Skeletal muscle satellite cell (primary cell): ENCODE data around the gene NGEF.

Source experiments
- H3K27me3 ChIP-seq: 2 replicates; pipeline ENCODE4 v1.7.0; 2013; ENCODE audit warnings: low read length; ENCODE audit not compliant: control insufficient read depth, insufficient read depth
- H3K36me3 ChIP-seq: 2 replicates; pipeline ENCODE4 v1.7.0; 2013; ENCODE audit warnings: mild to moderate bottlenecking, control low read depth, low read length; ENCODE audit not compliant: insufficient read depth
- H3K4me1 ChIP-seq: 2 replicates; pipeline ENCODE4 v1.7.0; 2013; ENCODE audit warnings: low read length; ENCODE audit not compliant: control insufficient read depth, insufficient read depth
- H3K4me2 ChIP-seq: 2 replicates; pipeline ENCODE4 v1.7.0; 2013; ENCODE audit warnings: mild to moderate bottlenecking, low read length
- H3K4me3 ChIP-seq: 2 replicates; pipeline ENCODE4 v1.7.0; 2013; ENCODE audit warnings: low read length
- H3K9ac ChIP-seq: 2 replicates; pipeline ENCODE4 v1.7.0; 2013; ENCODE audit warnings: mild to moderate bottlenecking, low read depth, low read length, moderate library complexity
- H3K9me3 ChIP-seq: replicated peaks from 2 replicates; pipeline ENCODE4 v1.7.0; 2013; ENCODE audit warnings: mild to moderate bottlenecking, control low read depth, low read length

NGEF gene

GRCh38 chr2:232983669-232984140 lies 29.4 kb downstream of the NGEF start:
- peaks cover 6% of the 10 kb centered on the region for H3K27me3 ChIP-seq
- no peaks in the 10 kb centered on the region for H3K9me3 ChIP-seq
- no peak overlapping the region for H3K9ac ChIP-seq
- H3K4me1 ChIP-seq: peaks cover 28% of the 10 kb centered on the region
- H3K36me3 ChIP-seq: no peaks in the 10 kb centered on the region
- H3K4me2 ChIP-seq: no peak overlapping the region
- no peak overlapping the region for H3K4me3 ChIP-seq

GRCh38 chr2:232982926-232983668 lies 30.0 kb downstream of the NGEF start:
- Histone ChIP-seq H3K9ac (no peak overlapping the region), H3K36me3 (no peaks in the 10 kb centered on the region), H3K27me3 (peaks cover 6% of the 10 kb centered on the region), H3K4me3 (no peak overlapping the region), H3K4me2 (no peak overlapping the region), H3K9me3 (no peaks in the 10 kb centered on the region), H3K4me1 (peaks cover 24% of the 10 kb centered on the region)

GRCh38 chr2:232981767-232982360 lies 31.2 kb downstream of the NGEF start:
- H3K4me2 ChIP-seq: no peak overlapping the region
- H3K27me3 ChIP-seq: peaks cover 6% of the 10 kb centered on the region
- H3K9ac ChIP-seq: no peak overlapping the region
- peaks cover 15% of the 10 kb centered on the region for H3K4me1 ChIP-seq
- H3K36me3 ChIP-seq: no peaks in the 10 kb centered on the region
- H3K9me3 ChIP-seq: no peaks in the 10 kb centered on the region
- no peak overlapping the region for H3K4me3 ChIP-seq

- peaks cover 15% of the 10 kb centered on the region for H3K4me1 ChIP-seq
- no peaks in the 10 kb centered on the region for H3K36me3 ChIP-seq
- H3K4me2 ChIP-seq: no peak overlapping the region
- peaks cover 6% of the 10 kb centered on the region for H3K27me3 ChIP-seq
- no peak overlapping the region for H3K4me3 ChIP-seq
- no peaks in the 10 kb centered on the region for H3K9me3 ChIP-seq
- no peak overlapping the region for H3K9ac ChIP-seq
Observed at GRCh38 chr2:232981356-232981755, 31.7 kb downstream of the NGEF start.

- Histone ChIP-seq H3K36me3 (no peaks in the 10 kb centered on the region), H3K4me3 (no peak overlapping the region), H3K27me3 (peaks cover 6% of the 10 kb centered on the region), H3K4me1 (peaks cover 15% of the 10 kb centered on the region), H3K4me2 (peak overlapping the region; percentile 40), H3K9ac (no peak overlapping the region), H3K9me3 (no peaks in the 10 kb centered on the region)
Observed at GRCh38 chr2:232980683-232981082, 32.4 kb downstream of the NGEF start.

GRCh38 chr2:232979871-232980461 lies 33.1 kb downstream of the NGEF start:
- no peaks in the 10 kb centered on the region for H3K9me3 ChIP-seq
- no peak overlapping the region for H3K4me3 ChIP-seq
- peak overlapping the region; percentile 40 for H3K4me2 ChIP-seq
- H3K27me3 ChIP-seq: peaks cover 13% of the 10 kb centered on the region
- no peak overlapping the region for H3K9ac ChIP-seq
- no peaks in the 10 kb centered on the region for H3K36me3 ChIP-seq
- H3K4me1 ChIP-seq: peaks cover 15% of the 10 kb centered on the region

- Histone ChIP-seq H3K4me2 (no peak overlapping the region), H3K4me1 (peaks cover 15% of the 10 kb centered on the region), H3K9ac (no peak overlapping the region), H3K27me3 (peaks cover 29% of the 10 kb centered on the region), H3K4me3 (no peak overlapping the region), H3K9me3 (no peaks in the 10 kb centered on the region), H3K36me3 (no peaks in the 10 kb centered on the region)
Observed at GRCh38 chr2:232977438-232977971, 35.6 kb downstream of the NGEF start.

GRCh38 chr2:232976666-232977437 lies 36.2 kb downstream of the NGEF start:
- Histone ChIP-seq H3K27me3 (peaks cover 27% of the 10 kb centered on the region), H3K36me3 (no peaks in the 10 kb centered on the region), H3K4me1 (peaks cover 15% of the 10 kb centered on the region), H3K9me3 (no peaks in the 10 kb centered on the region), H3K4me2 (no peak overlapping the region), H3K9ac (no peak overlapping the region), H3K4me3 (no peak overlapping the region)

- H3K9ac ChIP-seq: no peak overlapping the region
- peaks cover 27% of the 10 kb centered on the region for H3K27me3 ChIP-seq
- no peak overlapping the region for H3K4me3 ChIP-seq
- H3K36me3 ChIP-seq: no peaks in the 10 kb centered on the region
- H3K4me2 ChIP-seq: no peak overlapping the region
- peaks cover 15% of the 10 kb centered on the region for H3K4me1 ChIP-seq
- no peaks in the 10 kb centered on the region for H3K9me3 ChIP-seq
Observed at GRCh38 chr2:232976176-232976575, 36.9 kb downstream of the NGEF start.

- Histone ChIP-seq H3K4me2 (no peak overlapping the region), H3K4me3 (no peak overlapping the region), H3K36me3 (no peaks in the 10 kb centered on the region), H3K9me3 (no peaks in the 10 kb centered on the region), H3K4me1 (no peaks in the 10 kb centered on the region), H3K9ac (no peak overlapping the region), H3K27me3 (peaks cover 27% of the 10 kb centered on the region)
Observed at GRCh38 chr2:232974396-232974795, 38.7 kb downstream of the NGEF start.

- H3K4me1 ChIP-seq: no peaks in the 10 kb centered on the region
- peaks cover 27% of the 10 kb centered on the region for H3K27me3 ChIP-seq
- no peaks in the 10 kb centered on the region for H3K36me3 ChIP-seq
- no peaks in the 10 kb centered on the region for H3K9me3 ChIP-seq
- H3K4me2 ChIP-seq: no peak overlapping the region
- H3K9ac ChIP-seq: no peak overlapping the region
- H3K4me3 ChIP-seq: no peak overlapping the region
Observed at GRCh38 chr2:232973796-232974195, 39.3 kb downstream of the NGEF start.
